Endothelial cell of umbilical vein (primary cell): ENCODE measurements around the gene CCNF. TPM values are rescaled to one million over a fixed set of nuclear protein-coding genes. Genes with fewer than 3 reads are reported as not detected.

Experiments
- BruUV-seq: library from RNA; stranded (reverse); fragments of 400-500 nt; replicated peaks from 2 replicates; lab custom pipeline; 2021; lab: Mats Ljungman, UMichigan
- CTCF ChIA-PET: fragments of 300-600, 350-600 bp; sonication (Branson Sonifier 250); formaldehyde crosslinking; loops from one replicate; lab custom pipeline; 2021; ENCODE audit warnings: antibody characterized with exemption, inconsistent platforms; lab: Charles Lee
- POLR2A ChIA-PET: fragments of 300-600, 350-600 bp; sonication (Branson Sonifier 250); formaldehyde crosslinking; loops from one replicate; lab custom pipeline; 2021; ENCODE audit warnings: antibody characterized with exemption, inconsistent platforms; lab: Charles Lee
- DNase-seq: peaks from one replicate; pipeline ENCODE4 v3.0.0-alpha.2; 2011; ENCODE audit warnings: low read depth, low spot score
- FAIRE-seq: peaks from 2 replicates; lab custom pipeline; 2011; peaks lifted over from hg19 to GRCh38; lab: Jason Lieb, UNC
- H2AFZ ChIP-seq: 2 replicates; pipeline ENCODE4 v1.6.0; 2012; ENCODE audit warnings: low read depth, low read length, control low read depth, inconsistent platforms
- H3K27ac ChIP-seq: 2 replicates; pipeline ENCODE4 v1.5.1; 2011; ENCODE audit warnings: low read depth, mild to moderate bottlenecking, control low read depth, low read length, moderate library complexity; ENCODE audit not compliant: insufficient read depth
- H3K27me3 ChIP-seq, 2 experiments: 2 replicates each; pipeline versions ENCODE4 v1.6.0 to v1.6.1; 2011; ENCODE audit warnings: low read length in 2 of 2, mixed read lengths in 1 of 2; ENCODE audit not compliant: control insufficient read depth in 2 of 2, insufficient read depth in 2 of 2
- H3K36me3 ChIP-seq, 2 experiments: 2 replicates in 1 of 2; 3 replicates in 1 of 2; pipeline ENCODE4 v1.5.1; 2011; ENCODE audit warnings: low read length in 2 of 2, mild to moderate bottlenecking in 1 of 2, moderate library complexity in 1 of 2; ENCODE audit not compliant: control insufficient read depth in 2 of 2, insufficient read depth in 2 of 2; ENCODE audit errors: extremely low read depth in 1 of 2
- H3K4me1 ChIP-seq: 3 replicates; pipeline ENCODE4 v1.5.1; 2011; ENCODE audit warnings: mild to moderate bottlenecking, low read length; ENCODE audit not compliant: control insufficient read depth, insufficient read depth; ENCODE audit errors: extremely low read depth
- H3K4me2 ChIP-seq: 2 replicates; pipeline ENCODE4 v1.6.1; 2011; ENCODE audit warnings: low read length, control low read depth, mixed read lengths; ENCODE audit not compliant: insufficient read depth
- H3K4me3 ChIP-seq, 3 experiments: fragments of 200-600 bp in 1 of 3; sonication (generic), shearing (Covaris generic) in 1 of 3; replicated peaks in 1 of 3; 2 replicates each; pipeline ENCODE4 v1.5.1; 2011 to 2016; ENCODE audit warnings: control low read depth in 3 of 3, low read length in 3 of 3, mild to moderate bottlenecking in 2 of 3, inconsistent platforms in 1 of 3, low read depth in 1 of 3, moderate library complexity in 1 of 3; ENCODE audit not compliant: insufficient read depth in 1 of 3
- H3K79me2 ChIP-seq: 2 replicates; pipeline ENCODE4 v1.6.0; 2012; ENCODE audit warnings: low read length, inconsistent platforms; ENCODE audit not compliant: control insufficient read depth, insufficient read depth
- H3K9ac ChIP-seq: replicated peaks from 2 replicates; pipeline ENCODE3; 2011; ENCODE audit warnings: low read length, control low read depth; ENCODE audit not compliant: insufficient read depth; ENCODE audit errors: extremely low read depth
- H3K9me1 ChIP-seq: replicated peaks from 3 replicates; pipeline ENCODE4 v1.6.0; 2011; ENCODE audit warnings: mild to moderate bottlenecking, low read length; ENCODE audit not compliant: control insufficient read depth, insufficient read depth; ENCODE audit errors: extremely low read depth
- H3K9me3 ChIP-seq: replicated peaks from 2 replicates; pipeline ENCODE4 v1.5.1; 2012; ENCODE audit warnings: low read length, inconsistent platforms; ENCODE audit not compliant: control insufficient read depth, insufficient read depth
- H4K20me1 ChIP-seq: replicated peaks from 2 replicates; pipeline ENCODE3; 2011; ENCODE audit warnings: mild to moderate bottlenecking, low read length; ENCODE audit not compliant: control insufficient read depth, insufficient read depth; ENCODE audit errors: extremely low read depth
- CTCF ChIP-seq, 2 donors: IDR thresholded peaks; 1 replicate in 1 of 2; 2 replicates in 1 of 2; pipeline ENCODE4 v1.5.1; 2011; ENCODE audit warnings: low read length in 2 of 2, mild to moderate bottlenecking in 2 of 2, moderate library complexity in 2 of 2, control low read depth in 1 of 2, inconsistent platforms in 1 of 2, low read depth in 1 of 2; ENCODE audit not compliant: insufficient read depth in 1 of 2; ENCODE audit errors: extremely low read depth in 1 of 2
- EZH2 ChIP-seq: IDR thresholded peaks from 2 replicates; pipeline ENCODE4 v1.6.1; 2012; ENCODE audit warnings: borderline replicate concordance, low read depth, mild to moderate bottlenecking, moderate library complexity, low read length, inconsistent platforms; ENCODE audit not compliant: severe bottlenecking
- FOS ChIP-seq: IDR thresholded peaks from 2 replicates; pipeline ENCODE4 v1.6.1; 2011; ENCODE audit warnings: mild to moderate bottlenecking, low read length, moderate library complexity, borderline replicate concordance; ENCODE audit not compliant: insufficient read depth
- GATA2 ChIP-seq: IDR thresholded peaks from 2 replicates; pipeline ENCODE4 v1.7.0; 2011; ENCODE audit warnings: low read depth, mild to moderate bottlenecking, moderate library complexity, mixed read lengths, low read length; ENCODE audit not compliant: insufficient read length, insufficient read depth
- JUN ChIP-seq: IDR thresholded peaks from 2 replicates; pipeline ENCODE4 v1.6.1; 2011; ENCODE audit warnings: borderline replicate concordance, low read depth; ENCODE audit not compliant: insufficient read length, insufficient read depth
- MAX ChIP-seq: IDR thresholded peaks from 2 replicates; pipeline ENCODE4 v1.6.1; 2011; ENCODE audit not compliant: insufficient read depth, insufficient read length
- MYC ChIP-seq: IDR thresholded peaks from one replicate; pipeline ENCODE4 v1.6.1; 2011; ENCODE audit warnings: mild to moderate bottlenecking, low read depth, low read length
- POLR2A ChIP-seq: IDR thresholded peaks from 2 replicates; pipeline ENCODE4 v1.6.1; 2012; ENCODE audit warnings: low read depth, mild to moderate bottlenecking, control low read depth, low read length
- POLR2AphosphoS5 ChIP-seq: IDR thresholded peaks from 2 replicates; pipeline ENCODE4 v1.6.1; 2012; ENCODE audit warnings: low read depth, mild to moderate bottlenecking, control low read depth, low read length, moderate library complexity; ENCODE audit not compliant: insufficient read depth
- dilution Hi-C: fragments of 300-500 bp; cut with MboI; formaldehyde crosslinking; loops from one replicate; pipeline ENCODE4 v1.15.0; 2019; ENCODE audit warnings: low sequenced_read_pairs; ENCODE audit not compliant: extremely low pct_ligation_motif_present
- intact Hi-C: fragments of 100-400 bp; cut with micrococcal nuclease; formaldehyde crosslinking; loops from one replicate; pipeline ENCODE4 v1.10.0; 2022
- polyA plus RNA-seq, 4 experiments: library from polyadenylated mRNA; depleted of rRNA in 3 of 4; stranded (reverse) in 3 of 4; unstranded in 1 of 4; fragments of >200 nt; gene quantifications; 2 replicates each; pipeline versions ENCODE4 v1.2.1 to v1.2.3, GENCODE V29; 2011 to 2012; ENCODE audit warnings: missing spikeins in 1 of 4
- total RNA-seq: library from RNA; stranded (reverse); gene quantifications from 2 replicates; pipeline ENCODE4 v1.2.3, GENCODE V29; 2021

Gene CCNF
- total and polyA plus RNA-seq, 2 donors (not counting 3 experiments of a cell fraction or from before 2014, with no cell fraction given): 13.9 to 48.9 TPM

- Histone ChIP-seq H4K20me1 (no peaks in the 10 kb centered on the region), H3K36me3 (no peaks in the 10 kb centered on the region), H3K27ac (no peak overlapping the region), H3K4me1 (no peaks in the 10 kb centered on the region), H3K27me3 (peaks cover 10 to 18% of the 10 kb centered on the region in 2 experiments), H3K9me1 (no peaks in the 10 kb centered on the region), H3K9me3 (no peaks in the 10 kb centered on the region), H2AFZ (no peak overlapping the region), H3K79me2 (no peaks in the 10 kb centered on the region), H3K4me2 (no peak overlapping the region), H3K4me3 (no peak overlapping the region), H3K9ac (no peak overlapping the region)
- POLR2A ChIA-PET: no interaction called here
- no TSS peak for BruUV-seq
- intact Hi-C loops: loop anchor here (2.0 kb wide), 1 partner anchor 14 kb away; no protein-coding TSS in a partner anchor
- CTCF ChIA-PET: no interaction called here
- DNase-seq: no peak
- dilution Hi-C loops: no loop called here
- TF ChIP-seq FOS (no peak), MAX (no peak), POLR2AphosphoS5 (no peak), CTCF (IDR thresholded peaks at IDR 0.05; ENCODE audit: extremely low read depth in 1 of 2, insufficient read depth in 1 of 2, low read depth in 1 of 2, low read length in 2 of 2) (no peak), POLR2A (no peak), MYC (no peak), GATA2 (no peak), EZH2 (no peak), JUN (no peak)
- no peak for FAIRE-seq
Measured at GRCh38 chr16:2398520-2398919, 30.7 kb upstream of the CCNF start.
